Measurements from ENCODE around the gene TLDC2.

The TLDC2 gene

GRCh38 chr20:36847009-36847709 is 28.8 kb upstream of the TLDC2 start:
- Histone ChIP-seq H3K27ac (ENCODE audit: poor library complexity, severe bottlenecking) (peak overlapping the region; percentile 70), H3K27me3 (ENCODE audit: insufficient read depth, poor library complexity, severe bottlenecking) (no peaks in the 10 kb centered on the region), H3K4me1 (ENCODE audit: insufficient read depth, poor library complexity, severe bottlenecking) (peaks cover 31% of the 10 kb centered on the region), H3K9me3 (ENCODE audit: severe bottlenecking) (no peaks in the 10 kb centered on the region), H3K36me3 (ENCODE audit: low read depth) (peaks cover 36% of the 10 kb centered on the region), H3K4me3 (ENCODE audit: severe bottlenecking) (no peak overlapping the region)
- TF ChIP-seq, protein P1, sequence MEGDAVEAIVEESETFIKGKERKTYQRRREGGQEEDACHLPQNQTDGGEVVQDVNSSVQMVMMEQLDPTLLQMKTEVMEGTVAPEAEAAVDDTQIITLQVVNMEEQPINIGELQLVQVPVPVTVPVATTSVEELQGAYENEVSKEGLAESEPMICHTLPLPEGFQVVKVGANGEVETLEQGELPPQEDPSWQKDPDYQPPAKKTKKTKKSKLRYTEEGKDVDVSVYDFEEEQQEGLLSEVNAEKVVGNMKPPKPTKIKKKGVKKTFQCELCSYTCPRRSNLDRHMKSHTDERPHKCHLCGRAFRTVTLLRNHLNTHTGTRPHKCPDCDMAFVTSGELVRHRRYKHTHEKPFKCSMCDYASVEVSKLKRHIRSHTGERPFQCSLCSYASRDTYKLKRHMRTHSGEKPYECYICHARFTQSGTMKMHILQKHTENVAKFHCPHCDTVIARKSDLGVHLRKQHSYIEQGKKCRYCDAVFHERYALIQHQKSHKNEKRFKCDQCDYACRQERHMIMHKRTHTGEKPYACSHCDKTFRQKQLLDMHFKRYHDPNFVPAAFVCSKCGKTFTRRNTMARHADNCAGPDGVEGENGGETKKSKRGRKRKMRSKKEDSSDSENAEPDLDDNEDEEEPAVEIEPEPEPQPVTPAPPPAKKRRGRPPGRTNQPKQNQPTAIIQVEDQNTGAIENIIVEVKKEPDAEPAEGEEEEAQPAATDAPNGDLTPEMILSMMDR (IDR thresholded peaks at IDR 0.05; ENCODE audit: poor library complexity, severe bottlenecking), result no peak
- ATAC-seq (ENCODE audit: low read depth) (peak; percentile 89), DNase-seq (ENCODE audit: low spot score) (peak; percentile 96)

GRCh38 chr20:36847710-36848040 is 28.3 kb upstream of the TLDC2 start:
- ATAC-seq (ENCODE audit: low read depth) (no peak), DNase-seq (ENCODE audit: low spot score) (no peak)
- Histone ChIP-seq H3K27ac (ENCODE audit: poor library complexity, severe bottlenecking) (peak overlapping the region; percentile 70), H3K4me3 (ENCODE audit: severe bottlenecking) (no peak overlapping the region), H3K27me3 (ENCODE audit: insufficient read depth, poor library complexity, severe bottlenecking) (no peaks in the 10 kb centered on the region), H3K36me3 (ENCODE audit: low read depth) (peaks cover 36% of the 10 kb centered on the region), H3K9me3 (ENCODE audit: severe bottlenecking) (no peaks in the 10 kb centered on the region), H3K4me1 (ENCODE audit: insufficient read depth, poor library complexity, severe bottlenecking) (peaks cover 28% of the 10 kb centered on the region)
- TF ChIP-seq, protein P1 (IDR thresholded peaks at IDR 0.05; ENCODE audit: poor library complexity, severe bottlenecking), result no peak

- no peak overlapping the region for H3K4me3 ChIP-seq (ENCODE audit: severe bottlenecking)
- TF ChIP-seq, protein P1 (IDR thresholded peaks at IDR 0.05; ENCODE audit: poor library complexity, severe bottlenecking), result no peak
- peaks cover 28% of the 10 kb centered on the region for H3K4me1 ChIP-seq (ENCODE audit: insufficient read depth, poor library complexity, severe bottlenecking)
- no peaks in the 10 kb centered on the region for H3K9me3 ChIP-seq (ENCODE audit: severe bottlenecking)
- H3K36me3 ChIP-seq (ENCODE audit: low read depth), result peaks cover 39% of the 10 kb centered on the region
- DNase-seq (ENCODE audit: low spot score) (peak; percentile 75), ATAC-seq (ENCODE audit: low read depth) (peak; percentile 67)
- H3K27me3 ChIP-seq (ENCODE audit: insufficient read depth, poor library complexity, severe bottlenecking), result no peaks in the 10 kb centered on the region
- peak overlapping the region; percentile 70 for H3K27ac ChIP-seq (ENCODE audit: poor library complexity, severe bottlenecking)
Measured at GRCh38 chr20:36848078-36848660, 27.8 kb upstream of the TLDC2 start.

DNA sequence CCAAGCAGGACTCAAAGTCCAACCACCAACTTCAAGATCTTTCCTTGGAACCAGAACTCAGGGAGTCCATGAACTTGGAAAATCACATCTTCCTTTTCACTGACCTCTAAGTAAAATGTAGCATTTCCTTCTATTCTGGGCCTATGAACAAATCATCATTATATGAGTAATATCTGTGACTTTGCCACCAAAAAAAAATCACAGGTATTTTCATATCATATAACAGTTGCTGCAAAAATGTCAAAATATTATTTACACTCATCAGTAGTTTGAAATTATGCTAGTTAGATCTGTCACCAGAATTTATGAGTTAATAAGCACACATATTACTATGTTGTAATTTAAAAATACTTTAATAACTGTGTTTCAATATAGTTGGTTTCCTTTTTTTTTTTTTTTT is 27.3 kb upstream of the TLDC2 start:
- Histone ChIP-seq H3K36me3 (ENCODE audit: low read depth) (peaks cover 41% of the 10 kb centered on the region), H3K27me3 (ENCODE audit: insufficient read depth, poor library complexity, severe bottlenecking) (no peaks in the 10 kb centered on the region), H3K9me3 (ENCODE audit: severe bottlenecking) (no peaks in the 10 kb centered on the region), H3K4me3 (ENCODE audit: severe bottlenecking) (no peak overlapping the region), H3K27ac (ENCODE audit: poor library complexity, severe bottlenecking) (peak overlapping the region; percentile 70), H3K4me1 (ENCODE audit: insufficient read depth, poor library complexity, severe bottlenecking) (peaks cover 28% of the 10 kb centered on the region)
- ATAC-seq (ENCODE audit: low read depth) (0 out of 3 replicates have a peak, but pooled peaks have one; percentile 0), DNase-seq (ENCODE audit: low spot score) (no peak)
- TF ChIP-seq, protein P1 (IDR thresholded peaks at IDR 0.05; ENCODE audit: poor library complexity, severe bottlenecking), result no peak

Measured in RWPE2 (cell line).